GM23338 (cell line): Measurements from ENCODE around the gene TRAF5.

Experiments
- CTCF ChIP-seq, 2 experiments: fragments of 200-600 bp in 1 of 2; sonication (generic) in 1 of 2; conservative IDR thresholded peaks; 2 replicates each; pipeline versions ENCODE4 v1.5.1 to v1.6.1; 2016 to 2017; ENCODE audit warnings: antibody characterized with exemption in 2 of 2, low read depth in 2 of 2, mild to moderate bottlenecking in 2 of 2, moderate library complexity in 1 of 2
- ETS1 ChIP-seq: IDR thresholded peaks from 2 replicates; pipeline ENCODE4 v1.6.1; 2016; ENCODE audit warnings: antibody characterized with exemption
- EZH2 ChIP-seq: fragments of 200-600 bp; sonication (generic); IDR thresholded peaks from one replicate; pipeline ENCODE4 v1.8.0; 2017; ENCODE audit warnings: antibody characterized with exemption, mild to moderate bottlenecking, low read depth; ENCODE audit not compliant: unreplicated experiment
- EZH2phosphoT487 ChIP-seq: fragments of 200-600 bp; sonication (generic); IDR thresholded peaks from one replicate; pipeline ENCODE4 v1.8.1; 2018; ENCODE audit warnings: antibody characterized with exemption; ENCODE audit not compliant: unreplicated experiment
- JUNB ChIP-seq: IDR thresholded peaks from one replicate; pipeline ENCODE4 v1.6.1; 2016; ENCODE audit warnings: antibody characterized with exemption; ENCODE audit not compliant: unreplicated experiment
- NANOG ChIP-seq: IDR thresholded peaks from 2 replicates; pipeline ENCODE4 v1.6.1; 2016; ENCODE audit warnings: antibody characterized with exemption, borderline replicate concordance
- POLR2AphosphoS5 ChIP-seq: IDR thresholded peaks from 2 replicates; pipeline ENCODE4 v1.6.1; 2016; ENCODE audit warnings: antibody characterized with exemption, low read depth
- REST ChIP-seq: IDR thresholded peaks from one replicate; pipeline ENCODE4 v1.6.1; 2018; ENCODE audit warnings: antibody characterized with exemption; ENCODE audit not compliant: unreplicated experiment
- ZNF114 ChIP-seq: fragments of 250-450 bp; sonication (Bioruptor Pico); IDR thresholded peaks from 2 replicates; pipeline ENCODE4 v1.5.0; 2020; ENCODE audit warnings: mild to moderate bottlenecking, moderate library complexity

GRCh38 chr1:211327346-211327921 lies 801 bp downstream of the TRAF5 start:
- TF ChIP-seq EZH2, result no peak
- TF ChIP-seq REST, result no peak
- no peak for TF ChIP-seq CTCF (conservative IDR thresholded peaks at IDR 0.05; ENCODE audit: low read depth in 2 of 2)
- TF ChIP-seq ETS1, result no peak
- no peak for TF ChIP-seq EZH2phosphoT487
- TF ChIP-seq NANOG, result no peak
- no peak for TF ChIP-seq POLR2AphosphoS5
- TF ChIP-seq JUNB, result no peak
- TF ChIP-seq ZNF114, result no peak
